Measurements from ENCODE around the gene DCST2.

DCST2 gene

DNA sequence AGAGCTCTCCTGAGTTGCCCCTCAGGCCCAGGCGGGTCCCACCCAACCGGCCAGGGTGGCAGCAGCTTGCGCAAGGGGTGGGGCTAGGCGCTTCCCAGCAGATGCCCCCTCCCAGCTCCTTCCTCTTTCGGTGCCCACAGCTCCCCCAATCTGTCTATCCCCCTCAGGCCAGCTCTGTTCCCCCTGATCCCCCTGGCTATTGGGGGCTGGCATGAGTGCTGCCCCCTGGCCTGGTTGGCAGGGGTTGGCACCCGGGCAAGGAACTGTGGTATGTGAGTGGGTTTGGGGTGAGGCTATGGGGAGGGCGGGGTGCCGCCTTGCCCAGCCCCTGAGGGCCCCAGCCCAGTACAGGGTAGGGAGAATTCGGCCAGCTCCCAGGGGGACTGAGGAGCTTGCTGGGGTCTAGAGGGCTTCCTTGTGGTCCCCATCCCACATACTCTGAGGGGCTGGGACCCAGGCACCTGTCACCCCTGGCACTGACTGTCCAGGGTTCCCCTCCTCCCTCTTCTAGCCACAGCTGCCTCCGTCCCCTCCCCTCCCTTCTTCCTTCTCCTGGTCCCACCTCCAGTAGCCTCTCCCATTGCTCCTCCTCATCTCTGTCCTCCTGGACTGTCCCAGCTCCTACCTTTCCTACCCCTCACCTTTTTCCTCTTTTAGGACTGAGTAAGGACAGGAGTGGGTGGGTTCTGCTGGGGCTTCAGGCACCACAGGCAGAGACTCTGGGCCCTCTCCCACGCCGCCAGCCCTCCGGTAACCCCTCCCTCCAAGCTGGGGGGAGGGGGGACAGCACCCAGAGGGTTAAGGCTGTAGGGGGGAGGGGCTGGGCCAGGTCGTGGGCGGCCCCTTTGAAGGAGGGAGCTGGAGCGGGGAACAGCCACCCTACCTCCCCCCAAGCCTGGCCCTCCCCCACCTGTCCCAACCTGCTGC, 25.3 kb downstream of the DCST2 start:
- DNase-seq, result no peak

DNA sequence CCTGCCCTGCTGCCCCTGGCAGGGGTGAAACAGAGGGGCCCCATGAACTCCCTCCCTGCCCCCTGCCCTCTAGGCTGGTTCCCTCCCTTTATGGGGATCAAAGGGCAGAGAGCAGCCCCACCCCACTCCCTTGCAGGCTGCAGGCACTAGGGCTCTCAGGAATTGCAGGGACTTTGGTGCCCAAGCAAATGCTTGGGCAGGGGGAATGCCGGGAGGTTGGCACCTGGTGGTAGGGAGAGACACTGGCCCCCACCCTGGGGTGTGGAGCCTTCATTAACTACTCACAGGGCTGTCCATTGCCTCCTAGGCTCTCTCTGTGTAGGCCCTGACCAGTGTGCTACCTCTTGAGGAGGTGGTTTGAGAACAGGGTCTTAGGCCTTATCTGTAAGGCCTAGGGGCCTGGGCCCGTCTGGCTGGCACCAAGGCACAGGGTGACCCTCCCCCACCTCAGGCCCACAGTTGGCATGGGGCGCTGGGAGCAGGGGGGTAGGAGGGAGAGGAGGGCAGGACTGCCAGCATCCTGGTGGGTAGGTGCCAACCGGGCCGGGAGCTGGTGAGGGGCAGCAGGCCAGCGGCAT, 26.2 kb downstream of the DCST2 start:
- peak; percentile 48 for DNase-seq

DNA sequence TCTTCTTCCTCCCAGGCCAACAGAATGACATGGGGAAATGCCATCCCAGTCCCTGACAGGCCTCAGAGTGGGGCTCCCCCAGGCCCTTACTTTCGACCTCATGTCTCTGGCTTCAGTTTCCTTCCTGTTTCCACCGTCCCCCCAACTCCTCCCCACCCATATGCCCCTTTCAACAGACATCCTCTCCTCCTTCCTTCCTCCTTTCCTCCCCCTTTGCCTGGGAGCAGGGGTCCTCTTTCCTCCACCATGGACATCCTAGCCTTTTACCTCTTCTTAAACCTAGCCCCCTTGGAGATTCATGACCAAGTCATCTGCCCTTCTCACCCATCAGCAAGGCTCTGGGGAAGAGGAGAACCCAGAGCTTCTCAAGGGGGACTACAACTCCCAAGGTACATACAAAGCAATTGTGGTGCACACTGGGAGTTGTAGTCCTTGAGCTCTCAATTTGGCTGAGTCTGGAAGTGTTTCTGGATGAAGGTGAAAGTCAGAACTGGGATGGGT, 26.9 kb downstream of the DCST2 start:
- DNase-seq, result peak; percentile 26

DNA sequence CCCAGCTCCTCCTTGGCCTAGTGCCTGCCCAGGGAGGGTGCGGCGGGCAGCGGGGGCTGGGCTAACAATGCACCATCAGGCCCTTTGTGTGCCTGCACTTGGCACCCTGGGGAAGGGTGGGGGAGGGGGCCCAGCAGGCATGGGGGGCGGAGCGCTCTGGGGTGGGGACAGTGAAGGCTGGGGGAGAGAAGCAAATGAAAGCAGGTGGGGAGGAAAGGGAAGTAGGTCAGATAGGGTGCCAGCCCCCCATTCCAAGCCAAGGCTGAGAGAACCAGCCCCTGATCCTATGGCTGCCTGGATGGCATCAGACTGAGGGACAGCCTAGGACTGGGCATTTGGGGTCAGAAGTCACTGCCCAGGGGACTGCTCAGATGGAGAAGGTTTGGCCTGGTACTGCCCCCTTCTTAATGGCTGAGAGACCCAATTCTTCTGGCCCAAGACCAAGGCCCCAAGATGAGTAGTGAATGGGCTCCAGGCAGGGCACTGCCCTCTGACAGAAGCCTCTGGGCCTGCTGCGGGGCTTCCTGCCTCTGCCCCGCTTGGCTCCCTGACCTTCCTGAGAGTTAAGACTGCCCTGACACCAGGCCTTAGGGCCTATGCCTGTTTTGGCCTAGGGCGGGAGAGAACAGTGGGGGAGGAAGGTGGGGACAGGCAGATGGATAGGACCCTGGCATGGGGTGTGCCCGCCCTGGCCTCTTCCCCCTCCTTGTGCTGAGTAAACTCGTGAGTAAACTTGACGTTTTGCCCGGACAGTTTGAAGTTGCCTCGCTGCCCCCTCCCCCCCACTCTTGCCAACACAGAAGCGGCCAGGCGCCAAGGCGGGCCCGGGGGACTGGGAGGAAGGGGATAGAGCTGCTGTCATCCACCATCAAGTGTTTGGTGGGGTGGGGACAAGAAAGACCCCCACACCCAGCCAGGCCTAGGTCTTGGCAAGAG, 28.2 kb downstream of the DCST2 start:
- peak; percentile 75 for DNase-seq

DNA sequence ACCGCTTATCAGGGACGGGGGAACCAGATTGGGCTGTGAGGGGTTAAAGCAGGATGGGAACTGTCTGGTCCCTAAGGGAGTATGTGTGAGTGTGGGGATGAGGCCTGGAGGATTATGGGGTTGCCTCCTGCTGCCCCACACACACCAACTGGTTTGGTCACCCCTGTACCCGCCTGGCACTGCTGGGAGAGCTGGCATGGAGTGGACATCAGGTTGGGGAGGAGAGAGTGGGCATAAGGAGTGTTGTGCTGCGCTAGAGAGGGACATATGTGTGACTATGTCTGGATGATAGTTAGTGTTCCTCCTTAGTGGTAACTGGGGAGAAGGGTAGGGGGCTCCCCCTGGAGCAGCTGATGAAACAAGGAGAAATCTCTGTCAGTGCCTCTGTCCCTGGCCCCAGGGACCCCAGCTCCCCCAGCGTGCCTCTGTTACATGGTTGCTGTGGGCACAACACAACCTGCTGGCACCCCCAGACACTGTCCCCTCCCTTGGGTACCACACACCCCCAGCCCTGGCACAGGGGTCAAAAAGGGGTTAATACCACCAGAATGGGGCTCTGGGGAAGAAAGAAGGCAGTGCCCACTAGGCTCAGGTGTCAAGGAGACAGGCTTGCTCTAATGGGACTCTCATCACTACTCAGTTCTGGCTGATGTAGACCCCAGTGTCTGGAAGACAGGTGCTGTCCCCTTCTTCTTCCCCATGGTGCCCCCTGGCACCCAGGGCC, 29.1 kb downstream of the DCST2 start:
- peak; percentile 30 for DNase-seq

DNA sequence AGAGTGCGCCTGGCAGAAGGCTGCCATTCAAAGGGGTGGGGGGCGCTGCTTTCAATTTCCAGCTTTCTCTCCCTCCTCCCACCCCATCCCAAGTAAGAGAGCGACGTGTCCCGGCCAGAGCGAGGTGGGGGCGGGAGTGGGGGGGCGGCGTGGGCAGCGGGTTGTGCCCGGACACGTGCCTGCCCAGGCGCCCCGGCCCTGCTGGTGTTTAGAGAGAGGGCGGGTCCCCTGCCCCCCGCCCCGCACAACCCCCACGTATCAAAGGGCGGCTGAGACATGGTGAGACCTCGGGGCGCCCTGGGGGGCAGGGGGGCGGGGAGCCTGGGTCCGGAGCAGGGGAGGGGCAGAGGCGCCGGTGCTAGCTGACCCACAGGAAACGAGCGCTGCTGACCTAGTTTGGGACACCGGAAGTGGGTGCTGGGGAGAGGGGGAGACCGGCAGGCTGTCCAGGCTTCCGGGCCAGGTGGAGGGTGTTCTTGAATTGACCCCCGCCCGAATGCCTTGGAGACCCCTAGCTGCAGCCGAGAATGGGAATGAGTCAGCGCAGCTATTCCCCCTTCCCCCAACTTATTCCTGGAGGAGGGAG, 29.7 kb downstream of the DCST2 start:
- DNase-seq, result peak; percentile 58

DNA sequence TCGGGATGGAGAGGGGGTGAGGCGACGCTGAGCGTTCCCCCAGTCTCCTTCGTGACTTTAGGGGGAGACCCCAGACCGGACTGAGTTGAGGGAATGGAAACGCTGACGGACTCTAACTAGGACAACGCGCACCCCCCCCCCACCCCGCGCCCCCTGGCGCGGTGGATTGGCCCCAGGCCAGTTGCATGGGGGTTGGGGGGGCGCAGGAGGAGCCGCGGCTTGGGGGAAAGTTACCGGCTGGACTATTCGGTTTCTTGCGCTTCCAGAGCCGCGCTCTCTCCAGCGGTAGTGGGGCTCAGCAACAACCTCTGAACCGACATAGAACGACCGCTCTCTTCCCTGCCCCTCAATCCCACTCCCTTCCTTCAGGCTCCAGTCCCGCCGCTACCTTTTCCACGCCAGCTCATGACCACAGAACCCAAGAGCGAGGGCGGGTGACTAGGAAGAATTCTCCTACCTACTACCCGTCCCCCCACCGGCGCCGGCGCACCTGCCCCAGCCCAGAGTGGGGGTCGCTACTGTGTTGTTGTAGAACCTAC, 30.3 kb downstream of the DCST2 start:
- peak; percentile 58 for DNase-seq

DNA sequence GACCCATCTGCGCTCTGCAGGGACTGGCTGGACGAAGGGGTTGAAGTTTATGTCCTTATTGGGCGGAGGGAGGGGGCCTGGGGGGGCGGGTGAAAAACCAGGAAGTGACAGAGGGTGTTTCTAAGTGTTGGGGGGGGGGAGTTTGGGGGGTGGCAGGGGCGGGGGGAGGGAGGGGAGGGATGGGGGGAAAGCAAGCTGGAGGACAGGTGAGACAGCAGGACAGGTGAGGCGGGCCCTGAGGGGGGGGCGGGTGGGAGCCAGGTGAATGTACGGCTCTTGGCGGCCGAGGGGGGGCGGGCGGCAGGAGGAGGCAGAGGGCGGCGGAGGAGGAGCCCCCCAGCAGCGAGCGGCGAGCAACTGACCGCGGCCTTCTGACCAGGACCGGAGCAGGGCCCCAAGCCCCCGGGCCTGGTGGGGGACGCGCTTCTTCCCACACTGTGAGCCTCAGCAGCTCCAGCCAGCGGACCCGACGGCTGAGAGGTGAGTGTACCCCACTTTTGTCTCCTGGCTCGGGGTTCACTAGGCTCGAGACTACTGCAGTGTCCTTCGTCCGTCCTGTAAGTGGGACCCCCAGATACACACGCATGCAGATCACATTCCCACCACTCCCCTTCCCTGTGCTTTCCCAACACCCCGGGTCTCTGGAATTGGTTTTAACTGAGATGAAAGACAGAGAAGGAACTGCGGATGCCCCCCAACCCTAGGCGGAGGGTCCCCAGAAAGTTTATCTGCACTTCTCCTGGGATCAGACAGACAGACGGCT, 30.9 kb downstream of the DCST2 start, which contains the start of gene ZBTB7B:
TSS of gene ZBTB7B (plus strand) at position 339 of the 763 bp plus-strand sequence. CDS start 11,859 bp downstream, outside the sequence.
- peak; percentile 30 for DNase-seq

DNA sequence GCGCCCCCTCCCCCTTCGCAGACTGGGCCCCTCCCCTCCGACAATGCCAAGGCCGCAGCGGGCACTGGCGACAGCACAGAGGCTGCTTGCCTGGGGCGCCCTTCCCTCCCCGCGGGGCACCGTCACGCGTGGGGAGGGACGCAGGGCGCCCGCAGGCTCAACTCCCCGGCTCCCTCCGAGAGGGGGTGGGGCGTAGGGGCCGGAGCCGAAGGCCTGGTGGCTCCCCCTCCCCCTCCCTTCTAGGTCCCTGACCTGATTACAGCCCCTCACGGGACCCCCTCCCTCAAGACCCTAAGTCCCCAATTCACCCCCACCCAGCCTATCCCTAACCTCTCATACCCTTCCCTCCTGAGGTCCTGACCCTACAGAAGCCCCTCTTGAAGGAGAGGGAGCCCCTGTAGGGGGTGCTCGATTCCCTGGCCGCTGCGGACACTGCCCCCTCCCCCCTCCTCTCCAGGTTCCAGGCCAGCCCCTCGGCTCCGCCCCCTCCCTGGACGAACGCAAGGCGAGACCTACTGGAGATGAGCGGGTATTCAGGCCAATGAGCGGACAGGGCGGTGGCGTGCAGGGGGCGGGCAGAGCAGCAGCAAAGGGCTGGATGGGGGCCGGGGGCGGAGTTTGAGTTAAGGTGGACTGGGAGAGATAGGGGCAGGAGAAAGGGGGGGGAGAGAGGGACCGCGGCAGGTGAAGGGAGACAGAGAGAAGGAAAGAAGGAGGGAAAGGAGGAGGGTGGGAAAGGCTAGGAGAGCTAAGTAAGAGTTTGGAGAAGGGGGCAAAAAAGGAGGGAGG, 31.7 kb downstream of the DCST2 start:
- peak; percentile 99 for DNase-seq

DNA sequence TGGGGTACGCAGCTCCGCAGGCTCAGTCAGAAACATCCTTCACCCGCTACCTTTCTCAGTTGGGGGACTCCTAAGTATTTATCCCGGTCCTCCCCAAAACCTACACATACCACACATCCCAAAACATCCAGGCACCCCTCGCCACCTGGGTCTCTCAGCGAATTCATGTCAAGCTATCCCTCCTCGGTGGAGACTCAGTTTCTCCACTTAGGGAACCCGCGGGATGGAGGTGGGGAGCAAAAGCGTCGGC, 32.2 kb downstream of the DCST2 start:
- no peak for DNase-seq

DNA sequence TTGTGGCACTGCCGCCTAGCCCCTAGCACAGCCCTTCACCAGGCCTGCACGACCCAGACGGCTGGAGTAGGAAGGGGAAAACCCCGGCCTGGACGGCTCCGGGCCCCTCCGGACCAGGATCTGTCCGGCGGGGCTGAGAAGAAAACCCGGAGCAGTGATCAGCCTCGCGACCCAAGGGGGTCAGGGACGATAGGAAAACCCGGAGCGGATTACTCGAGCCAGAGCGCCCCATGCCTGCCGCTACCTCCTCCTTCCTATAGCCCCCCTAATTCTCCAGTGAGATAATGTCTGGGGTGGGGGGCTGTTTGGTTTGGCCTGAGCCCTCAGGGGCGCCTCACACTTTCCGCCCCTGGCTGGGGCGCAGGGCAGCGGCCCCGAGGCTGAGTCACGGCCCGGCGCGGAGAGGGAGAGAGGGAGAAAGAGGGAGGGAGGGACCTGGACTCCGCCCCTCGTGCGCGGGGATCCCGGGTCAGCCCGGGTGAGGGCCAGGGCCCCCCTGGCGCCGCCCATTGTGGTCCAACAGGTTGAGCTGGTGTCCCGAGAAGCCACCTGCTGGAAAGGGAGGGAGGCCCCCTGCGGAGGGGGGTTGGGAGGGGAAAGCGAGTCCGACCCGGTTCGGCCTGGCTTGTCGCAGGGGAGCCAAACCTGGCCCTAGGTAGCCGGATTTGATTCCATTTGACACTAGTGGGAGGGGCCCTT, 32.7 kb downstream of the DCST2 start:
- DNase-seq, result peak; percentile 91

DNA sequence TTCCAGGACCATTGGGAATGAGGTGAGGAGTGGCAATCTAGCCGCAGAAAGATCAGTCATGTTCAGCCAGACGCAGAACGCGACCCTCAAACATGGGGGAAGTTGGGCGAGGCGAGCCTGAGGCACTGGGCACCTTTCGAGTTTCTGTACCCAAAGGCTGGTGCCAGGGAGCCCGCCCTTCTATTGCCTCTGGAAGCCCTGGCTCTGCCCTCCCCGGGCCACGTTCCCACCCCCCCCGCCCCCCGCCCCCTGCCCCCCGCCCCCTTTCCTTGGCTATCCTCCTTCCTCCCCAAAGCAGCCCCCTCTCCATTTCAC, 33.2 kb downstream of the DCST2 start:
- peak; percentile 77 for DNase-seq

DNA sequence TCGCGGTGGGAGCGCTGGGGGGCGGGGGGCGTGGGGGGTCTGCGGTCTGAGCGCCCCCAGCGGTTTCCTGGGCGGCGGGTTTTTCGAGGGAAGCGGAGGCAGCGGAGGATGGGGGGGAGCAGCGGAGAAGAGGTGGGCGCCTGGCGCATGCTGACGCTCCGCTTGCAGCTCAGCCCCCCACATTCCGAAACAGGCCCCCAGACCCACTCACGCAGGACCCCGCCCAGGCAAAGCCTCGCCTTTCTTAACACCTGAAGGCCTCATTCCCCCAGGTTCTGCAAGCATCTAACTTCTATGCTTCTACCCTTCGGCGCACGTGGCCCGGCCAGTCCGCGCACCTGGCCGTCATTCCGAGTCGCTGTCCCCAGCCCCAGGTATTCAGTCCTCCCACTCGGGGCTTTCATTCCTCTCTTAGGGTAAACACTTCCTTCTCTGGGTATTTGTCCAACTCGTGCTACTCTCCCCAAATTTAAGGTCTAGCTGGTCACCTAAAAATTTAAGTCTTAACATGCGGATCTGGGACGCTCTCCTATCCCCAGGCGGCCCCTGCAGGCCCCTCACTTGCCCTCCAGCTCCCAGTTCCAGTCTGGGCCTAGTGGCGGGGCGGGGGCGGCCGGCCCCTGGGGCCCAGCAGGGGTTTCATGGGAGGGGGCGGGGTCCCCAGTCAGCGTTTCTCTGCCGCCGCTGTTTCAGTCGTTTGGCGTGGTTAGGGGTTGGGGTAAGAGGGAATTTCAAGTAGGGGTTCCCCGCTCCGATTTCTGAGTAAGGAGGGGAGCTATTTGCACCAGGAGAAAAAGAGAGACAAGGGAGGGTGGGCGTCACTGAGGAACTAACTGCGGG, 33.8 kb downstream of the DCST2 start:
- DNase-seq, result no peak

DNA sequence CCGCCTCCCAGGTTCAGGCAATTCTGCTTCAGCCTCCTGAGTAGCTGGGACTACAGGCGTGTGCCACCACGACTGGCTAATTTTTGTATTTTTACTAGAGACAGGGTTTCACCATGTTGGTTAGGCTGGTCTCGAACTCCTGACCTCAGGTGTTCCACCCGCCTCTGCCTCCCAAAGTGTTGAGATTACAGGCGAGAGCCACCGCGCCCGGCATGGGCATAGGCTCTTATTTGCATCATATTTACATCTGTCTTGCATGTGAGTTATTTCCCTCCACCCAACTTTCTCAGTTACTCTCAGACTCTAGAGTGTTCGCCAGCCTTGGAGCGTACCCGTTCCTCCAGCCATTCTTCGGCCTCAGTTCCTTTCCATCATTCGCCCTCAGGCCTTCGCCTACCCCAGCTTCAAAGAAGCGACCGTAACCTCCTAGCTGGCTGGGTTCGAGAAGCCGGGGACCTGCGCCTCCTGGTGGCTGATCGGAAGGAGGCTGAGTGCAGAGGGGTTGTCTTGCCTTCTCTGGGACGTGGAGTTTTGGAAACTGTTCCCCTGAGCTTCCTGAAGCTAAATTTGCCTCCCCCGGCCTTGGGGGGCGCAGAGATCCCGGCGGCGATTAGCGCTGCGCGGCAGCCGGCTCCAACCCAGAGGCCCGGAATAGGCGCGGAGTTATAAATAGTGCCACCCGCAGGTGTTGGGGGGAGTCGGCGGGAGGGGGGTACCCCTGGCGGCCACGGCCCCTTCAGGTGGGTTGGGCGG, 34.6 kb downstream of the DCST2 start:
- DNase-seq, result peak; percentile 18

DNA sequence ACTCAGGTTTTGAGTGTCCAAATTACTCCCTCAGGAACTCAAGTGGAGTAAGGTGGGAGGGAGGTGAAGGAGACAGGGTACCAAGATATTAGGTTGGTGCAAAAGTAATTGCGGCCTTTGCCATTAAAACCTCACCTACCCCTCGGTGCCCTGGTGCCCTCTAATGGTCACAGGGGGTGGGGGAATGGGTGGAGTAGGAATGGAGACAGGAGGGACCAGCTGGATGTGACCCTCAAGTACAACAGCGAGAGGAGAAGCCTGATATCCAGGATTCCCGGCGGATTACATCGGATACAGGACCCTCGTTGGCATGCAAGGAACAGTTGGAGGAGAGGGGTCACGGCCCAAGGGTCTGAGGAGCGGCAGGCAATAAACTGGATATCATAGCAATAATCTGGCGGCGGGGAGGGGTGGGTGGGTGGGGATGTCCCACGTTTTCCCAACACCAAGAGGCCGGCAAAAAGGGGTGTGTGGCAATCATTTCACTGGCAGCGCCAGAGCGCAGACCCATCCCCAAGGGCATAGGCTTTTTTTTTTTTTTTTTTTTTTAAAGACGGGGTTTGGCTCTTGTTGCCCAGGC, 35.3 kb downstream of the DCST2 start:
- DNase-seq, result no peak

DNA sequence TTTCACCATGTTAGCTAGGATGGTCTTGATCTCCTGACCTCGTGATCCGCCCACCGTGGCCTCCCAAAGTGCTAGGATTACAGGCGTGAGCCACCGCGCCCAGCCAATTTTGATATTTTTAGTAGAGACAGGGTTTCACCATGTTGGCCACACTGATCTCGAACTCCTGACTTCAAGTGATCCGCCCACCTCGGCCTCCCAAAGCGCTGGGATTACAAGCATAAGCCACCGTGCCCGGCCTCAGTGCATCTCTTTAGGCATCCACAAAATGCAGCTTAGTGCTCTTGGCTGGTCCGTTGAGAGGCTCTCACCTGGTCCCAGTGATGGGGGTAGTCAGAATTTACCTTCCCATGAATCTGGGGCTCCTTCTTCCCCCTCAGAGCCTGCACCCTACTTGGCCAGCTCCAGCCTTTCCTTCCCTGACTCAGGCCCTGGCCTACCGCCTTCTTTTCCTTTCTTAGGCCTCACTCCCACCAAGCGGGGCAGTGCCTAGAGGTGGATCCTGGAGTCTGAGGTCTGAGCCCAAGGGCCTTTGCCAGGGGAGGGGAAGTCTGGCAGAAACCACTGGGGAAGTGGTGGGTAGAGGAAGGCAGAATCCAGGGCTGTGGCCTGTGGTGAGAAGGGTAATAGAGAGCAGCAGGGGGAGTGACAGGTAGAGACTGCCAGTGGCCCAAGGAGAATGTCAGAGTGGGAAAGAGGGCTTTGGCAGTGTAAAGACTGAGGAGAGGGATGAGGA, 36.4 kb downstream of the DCST2 start:
- no peak for DNase-seq

Data from midbrain (tissue), 1 donor.